HuH-7 (cell line): ENCODE data around the gene ADARB2.

ENCODE experiments used
- DNase-seq: peaks from one replicate; pipeline ENCODE4 v3.0.0; 2011; ENCODE audit warnings: low spot score

The ADARB2 gene

DNA sequence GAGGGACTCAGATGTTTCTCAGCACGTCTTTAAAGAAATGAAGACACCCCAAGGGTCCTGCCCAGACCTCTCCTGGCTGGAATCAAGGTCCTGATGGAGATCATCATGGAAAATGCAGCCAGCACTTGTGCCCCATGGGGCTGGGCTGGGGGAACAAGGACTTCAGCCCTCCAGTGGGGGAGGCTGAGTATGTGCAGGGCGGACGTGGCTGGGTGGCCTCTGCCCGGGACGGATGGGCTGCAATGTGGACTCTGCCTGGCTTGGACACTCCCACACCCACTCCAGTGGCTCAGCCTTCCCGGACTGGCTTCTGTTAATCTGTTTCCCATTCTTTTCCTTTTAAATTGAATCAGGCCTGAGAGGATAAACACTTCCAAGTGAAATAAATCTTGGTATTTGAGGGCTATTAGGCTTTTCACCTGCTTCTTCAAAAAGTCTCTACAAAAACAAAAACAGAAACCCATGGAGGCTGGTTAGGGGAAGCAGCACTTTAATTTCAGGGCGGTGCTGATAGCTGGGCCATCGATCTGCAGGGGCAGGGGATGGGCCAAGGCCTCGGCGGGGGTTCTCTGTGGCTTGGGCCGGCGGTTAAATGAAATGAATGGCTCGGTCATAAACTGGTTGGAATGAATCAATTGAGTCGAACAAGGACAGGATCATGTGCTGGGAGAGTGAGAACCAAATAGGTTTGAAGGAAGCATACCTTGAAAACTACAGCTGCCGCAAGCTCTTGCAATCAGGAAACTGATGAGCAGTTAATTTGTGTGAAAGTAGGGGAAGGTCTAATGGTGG, 51.4 kb downstream of the ADARB2 start:
- no peak for DNase-seq

DNA sequence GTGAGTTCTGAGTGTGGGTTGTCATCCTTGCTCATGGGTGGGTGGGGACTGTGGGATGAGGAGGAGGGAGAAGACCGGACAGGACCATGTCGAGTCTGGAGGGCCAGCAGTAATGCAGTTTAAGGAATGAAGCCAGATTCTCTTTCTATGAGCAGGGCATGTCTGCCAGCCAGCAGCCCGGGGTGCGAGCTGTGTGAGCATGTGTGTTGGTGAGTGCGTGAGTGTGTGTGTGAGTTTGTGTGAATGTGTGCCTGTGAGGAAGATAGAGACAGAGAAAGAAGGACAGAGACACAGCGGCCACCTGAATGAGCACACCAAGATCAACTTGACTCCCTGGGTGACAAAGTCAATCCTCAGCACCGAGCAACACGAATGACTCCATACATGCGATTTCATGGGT, 52.3 kb downstream of the ADARB2 start:
- no peak for DNase-seq

DNA sequence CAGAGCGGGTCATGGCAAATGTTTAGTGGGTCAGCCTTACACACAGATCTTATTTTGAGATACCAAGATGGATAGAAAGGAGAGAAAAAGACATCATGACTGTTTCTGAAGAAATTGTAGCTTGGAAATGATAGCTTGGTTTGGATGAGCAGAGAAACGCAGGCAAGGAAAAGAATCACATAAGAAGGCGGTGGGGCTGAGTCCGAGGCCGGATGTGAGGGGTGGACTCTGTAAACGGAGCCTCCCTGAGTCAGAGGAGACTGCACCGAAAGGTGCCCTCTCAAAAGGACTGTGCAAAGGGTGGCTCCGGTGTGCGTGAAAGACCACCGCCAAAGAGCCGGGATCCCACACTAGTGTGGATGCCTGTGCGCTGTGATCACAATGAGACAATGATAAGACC, 53.7 kb downstream of the ADARB2 start:
- DNase-seq: no peak

DNA sequence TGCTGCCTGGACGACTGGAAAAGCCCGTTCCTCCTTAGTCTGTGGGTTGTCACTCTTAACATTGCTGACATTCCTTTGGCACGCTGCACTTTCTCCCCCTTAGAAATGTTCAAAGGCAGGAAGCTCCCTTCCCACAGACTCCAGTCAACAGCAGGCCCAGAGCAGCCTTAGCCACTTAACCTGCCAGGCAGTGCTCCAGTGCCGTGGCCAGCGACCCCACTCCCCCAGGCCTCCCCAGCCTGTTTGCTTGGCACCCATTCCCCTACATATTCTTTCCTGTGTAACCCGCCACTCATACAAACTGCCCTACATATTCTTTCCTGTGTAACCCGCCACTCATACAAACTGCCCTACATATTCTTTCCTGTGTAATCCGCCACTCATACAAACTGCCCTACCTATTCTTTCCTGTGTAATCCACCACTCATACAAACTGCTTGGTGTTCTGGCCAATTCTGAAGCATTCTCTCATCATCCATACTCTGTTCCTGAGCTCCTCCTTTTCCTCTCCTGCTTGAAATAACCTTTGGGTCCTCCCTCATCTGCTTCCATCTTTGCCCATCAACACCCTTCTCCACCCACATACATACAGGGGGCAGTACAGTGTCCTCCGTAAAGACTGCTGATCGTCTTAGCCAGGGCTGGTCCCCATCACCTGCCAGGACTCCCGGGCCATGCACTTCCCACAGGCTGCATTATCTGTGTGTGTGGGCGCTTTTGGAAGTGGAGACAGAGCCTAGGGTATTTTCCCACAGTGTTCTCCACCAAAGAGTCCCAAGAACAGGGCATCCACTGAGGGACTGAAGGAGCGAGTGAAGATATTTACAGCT, 57.3 kb downstream of the ADARB2 start:
- no peak for DNase-seq

DNA sequence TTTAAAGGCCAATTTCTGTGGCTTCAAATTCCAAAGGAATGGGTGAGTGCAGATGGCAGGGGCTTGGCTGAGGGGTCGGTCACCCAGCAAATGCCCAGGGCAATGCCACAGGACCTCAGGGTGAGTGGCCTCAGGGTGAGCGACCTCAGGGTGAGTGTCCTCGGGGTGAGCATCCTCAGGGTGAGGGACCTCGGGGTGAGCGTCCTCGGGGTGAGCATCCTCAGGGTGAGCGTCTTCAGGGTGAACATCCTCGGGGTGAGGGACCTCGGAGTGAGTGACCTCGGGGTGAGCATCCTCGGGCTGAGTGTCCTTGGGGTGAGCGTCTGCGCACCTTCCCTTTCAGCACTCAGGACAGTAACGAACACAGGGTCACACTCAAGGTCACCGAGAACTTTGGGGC, 59.2 kb downstream of the ADARB2 start:
- DNase-seq: no peak

DNA sequence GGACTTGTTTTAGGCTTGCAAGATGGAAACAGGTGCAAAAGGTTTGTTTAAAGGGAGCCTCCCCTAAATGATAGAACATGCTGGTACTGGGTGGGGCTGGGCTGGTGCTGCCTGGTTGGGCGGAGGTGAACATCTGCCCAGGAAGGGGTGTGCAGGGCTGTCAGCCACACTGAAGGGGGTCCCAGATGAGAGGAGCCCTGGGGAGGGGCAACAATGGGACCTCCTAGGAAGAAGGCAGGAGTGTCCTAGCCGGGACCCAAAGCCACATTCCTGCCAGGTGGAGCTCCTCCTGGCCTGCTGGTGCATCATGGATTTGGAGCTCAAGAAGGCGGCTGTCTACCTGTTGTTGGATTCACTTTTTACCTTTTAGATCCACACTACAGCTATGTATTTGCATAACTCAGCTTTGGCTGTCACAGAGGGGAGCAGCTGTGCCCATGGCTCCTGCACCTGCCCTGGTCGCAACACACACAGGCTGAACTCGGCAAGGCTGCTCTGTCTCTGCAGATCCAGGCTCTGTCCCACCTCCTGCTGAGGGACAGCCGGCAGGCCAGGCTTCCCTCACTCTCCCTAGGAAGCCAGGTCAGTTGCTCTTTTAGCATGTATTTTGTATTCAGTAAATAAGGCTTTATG, 59.9 kb downstream of the ADARB2 start:
- no peak for DNase-seq

DNA sequence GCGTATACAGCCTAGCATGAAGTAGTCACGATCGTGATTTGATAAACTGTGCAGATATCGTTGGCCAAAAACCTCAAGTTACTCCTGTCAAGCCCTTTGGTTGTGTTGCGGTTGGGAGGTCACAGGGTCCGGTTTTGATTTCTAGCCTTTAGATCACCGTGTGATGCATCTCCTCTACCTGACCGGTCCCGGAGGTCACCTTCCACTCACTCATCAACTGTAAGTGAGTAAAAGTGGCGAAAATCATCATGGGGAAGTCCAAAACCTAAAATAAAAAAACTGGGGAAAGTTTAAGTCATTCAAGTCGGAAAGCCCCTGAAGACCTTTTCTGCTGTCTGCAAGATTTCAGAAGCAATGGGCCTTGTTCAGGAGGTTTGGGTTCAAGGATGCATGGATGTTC, 62.8 kb downstream of the ADARB2 start:
- no peak for DNase-seq

DNA sequence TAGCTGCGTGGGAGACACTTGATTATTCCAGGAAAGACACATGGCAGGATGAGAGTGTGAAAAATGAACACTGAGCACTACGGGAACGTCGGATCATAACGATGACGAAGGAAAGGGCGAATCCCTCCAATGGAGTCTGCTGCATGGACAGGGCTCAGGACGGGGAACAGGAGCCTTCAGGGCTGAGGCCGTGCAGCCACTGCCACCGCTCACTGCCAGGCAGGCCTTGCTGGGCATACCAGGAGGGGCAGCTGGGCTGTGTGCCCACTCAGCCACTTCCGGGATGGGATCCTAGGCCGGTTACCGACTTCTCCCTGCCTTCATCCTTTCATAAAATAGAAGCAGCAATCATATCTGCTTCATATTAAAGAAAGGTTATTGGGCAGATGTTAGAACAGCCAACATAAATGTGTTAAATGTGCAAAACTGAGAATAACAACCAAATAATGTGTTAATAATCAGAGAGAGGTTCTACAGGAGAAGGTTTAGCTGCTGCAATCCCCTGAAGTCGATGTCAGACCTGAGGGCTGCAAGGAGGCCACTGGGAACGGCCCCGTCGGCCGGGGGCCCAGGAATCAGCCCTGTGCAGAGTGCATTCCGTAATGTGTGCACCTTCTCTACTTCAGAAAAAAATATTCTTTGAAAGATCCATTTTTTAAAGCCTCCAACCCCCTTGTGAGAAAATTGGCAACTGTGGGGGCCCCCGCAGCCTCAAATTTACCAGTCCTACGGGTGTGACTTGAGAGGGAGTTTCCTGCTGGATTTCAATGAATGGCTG, 63.6 kb downstream of the ADARB2 start:
- no peak for DNase-seq

DNA sequence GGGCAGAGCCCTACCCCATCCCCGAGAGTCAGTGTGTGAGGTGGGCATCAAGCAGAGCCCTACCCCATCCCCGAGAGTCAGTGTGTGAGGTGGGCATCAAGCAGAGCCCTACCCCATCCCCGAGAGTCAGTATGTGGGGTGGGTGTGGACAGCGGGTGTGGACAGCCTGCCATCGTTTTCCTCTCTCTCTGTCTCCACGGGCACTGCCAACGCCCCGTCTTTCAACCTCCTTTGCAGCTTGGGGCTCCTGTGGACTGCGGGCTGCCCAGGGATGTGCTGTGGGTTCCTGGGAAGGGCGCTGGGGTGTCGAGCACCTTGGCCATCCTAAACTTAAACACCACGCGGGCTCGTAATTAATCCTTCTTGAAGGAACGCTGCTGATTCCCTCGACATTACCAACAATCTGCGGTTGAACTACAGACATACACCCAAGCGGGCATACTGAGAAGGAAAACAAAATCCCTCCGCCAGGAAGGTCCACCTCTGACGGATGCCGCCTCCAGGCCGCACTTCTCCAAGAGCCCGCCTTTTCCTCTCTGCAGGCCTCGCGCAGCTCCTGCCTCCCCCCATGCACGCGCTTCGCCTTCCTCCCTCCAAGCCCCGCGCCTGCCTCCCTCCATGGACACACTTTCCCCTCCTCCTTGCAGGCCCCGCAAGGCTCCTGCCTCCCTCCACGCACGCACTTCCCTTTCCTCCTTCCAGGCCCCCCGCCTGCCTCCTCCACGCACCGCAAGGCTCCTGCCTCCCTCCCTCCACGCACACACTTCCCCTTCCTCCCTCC, 65.1 kb downstream of the ADARB2 start:
- DNase-seq: no peak

DNA sequence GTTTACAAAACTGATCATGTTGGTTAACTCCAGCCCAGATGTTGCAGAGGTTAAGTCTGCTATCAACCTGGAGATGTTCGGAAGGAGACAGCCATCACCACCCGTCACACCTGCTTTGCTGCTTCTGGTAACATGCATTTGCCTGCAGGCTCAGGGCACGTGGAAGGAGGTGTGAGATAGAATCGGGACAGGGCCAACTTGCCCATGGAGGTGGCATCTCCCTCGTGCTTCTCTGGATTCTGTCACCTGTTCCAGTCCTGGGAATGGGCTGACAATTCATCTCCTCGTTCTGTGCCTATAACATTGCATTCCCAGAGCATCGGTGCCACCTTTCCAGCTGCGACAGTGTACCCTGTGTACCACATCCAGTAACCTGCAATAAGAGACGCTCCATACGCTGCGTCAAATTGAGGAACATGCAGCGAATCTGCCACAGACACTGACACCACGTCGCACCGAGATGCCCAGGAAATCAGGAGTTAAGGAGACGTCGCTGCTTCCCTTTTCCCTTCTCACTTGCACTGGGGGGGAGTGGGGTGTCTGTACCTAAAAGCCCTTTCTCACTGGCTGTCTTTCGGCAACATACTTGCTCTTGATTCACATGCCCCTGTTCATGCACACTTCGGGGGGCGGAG, 65.8 kb downstream of the ADARB2 start:
- no peak for DNase-seq

DNA sequence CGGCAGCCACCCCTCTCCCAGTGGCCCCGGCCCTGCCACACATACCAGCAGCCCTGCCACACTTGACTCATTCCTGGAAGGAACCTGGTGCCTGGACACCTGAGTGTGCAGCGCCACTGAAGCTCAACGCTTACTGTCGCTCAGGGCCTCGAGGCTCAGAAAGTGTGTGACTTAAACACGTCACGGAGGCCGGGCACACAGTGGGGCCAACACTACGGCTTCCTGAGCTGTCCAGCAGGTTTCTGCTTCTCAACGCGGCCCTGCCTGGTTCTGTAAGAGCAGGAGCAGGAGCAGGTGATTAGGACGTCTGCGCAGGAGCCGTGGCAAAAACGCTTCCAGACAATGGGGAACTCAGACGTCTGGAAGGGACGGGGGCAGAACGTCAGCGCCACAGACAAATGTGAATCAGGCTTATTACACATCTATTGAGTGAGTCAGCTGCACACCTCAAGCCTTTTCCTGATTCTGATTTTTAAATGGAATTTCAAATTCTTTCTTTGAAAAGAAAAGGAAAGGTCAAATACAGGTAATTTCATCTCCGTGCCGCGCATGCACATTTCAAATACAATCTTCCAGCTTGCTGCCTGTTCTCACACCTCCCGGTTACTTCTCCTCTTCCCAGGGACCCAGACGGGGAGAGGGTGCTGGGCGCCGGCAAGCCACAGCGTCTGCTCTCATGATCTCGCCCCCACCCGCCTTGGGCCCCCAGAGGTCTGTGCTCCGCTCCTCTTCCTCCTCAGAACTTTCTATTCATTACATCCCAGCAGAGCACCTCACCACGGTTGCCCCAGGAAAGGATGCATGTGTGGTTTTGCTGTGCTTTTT, 66.6 kb downstream of the ADARB2 start:
- no peak for DNase-seq

DNA sequence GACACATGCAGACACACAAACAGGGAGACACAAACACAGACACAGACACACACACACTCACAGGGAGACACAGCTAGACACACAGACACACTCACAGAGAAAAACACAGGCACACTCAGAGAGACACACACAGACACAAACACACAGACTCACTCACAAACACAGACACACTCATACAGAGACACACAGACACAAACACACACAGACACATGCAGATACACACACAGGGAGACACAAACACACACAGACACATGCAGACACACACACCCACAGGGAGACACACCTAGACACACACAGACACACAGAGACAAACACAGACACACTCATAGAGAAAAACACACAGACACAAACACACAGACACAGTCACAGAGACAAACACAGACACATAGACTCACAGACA, 67.9 kb downstream of the ADARB2 start:
- no peak for DNase-seq

DNA sequence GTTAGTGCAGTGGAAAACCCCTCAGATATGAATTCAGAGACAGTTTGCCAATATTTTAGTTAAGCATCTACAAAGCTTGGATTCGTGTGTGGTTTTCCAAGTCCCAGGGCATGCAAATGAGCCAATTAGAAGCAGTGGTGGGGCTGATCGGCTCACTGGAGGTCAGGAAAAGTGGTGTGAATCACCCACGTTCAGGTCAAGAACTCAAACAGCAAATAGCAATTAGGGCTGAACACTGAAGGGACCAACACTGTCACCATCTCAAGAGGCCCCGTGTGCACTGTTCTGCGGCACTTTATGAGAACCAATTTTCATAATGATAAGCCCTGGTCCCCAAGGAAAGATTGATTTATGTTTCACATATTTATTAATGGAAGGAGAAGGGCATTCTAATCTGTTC, 68.9 kb downstream of the ADARB2 start:
- DNase-seq: no peak

DNA sequence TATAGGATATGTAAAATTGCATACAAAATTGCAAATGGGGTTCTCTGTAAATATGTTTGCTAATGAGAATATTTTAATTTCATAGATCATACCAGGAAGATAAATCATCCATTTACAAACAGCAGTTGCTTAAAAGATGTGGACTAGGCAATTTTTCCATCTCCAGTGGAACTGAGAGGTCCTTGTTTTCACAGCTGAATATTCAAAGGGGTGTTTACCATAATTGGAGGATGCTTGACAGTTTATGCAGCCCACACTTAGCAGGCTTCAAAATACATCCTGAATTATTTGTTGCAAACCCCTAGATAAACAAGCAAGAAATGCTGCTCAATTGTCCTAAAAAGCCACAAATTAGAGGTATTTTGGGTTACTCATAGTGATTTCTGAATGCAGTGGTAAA, 69.9 kb downstream of the ADARB2 start:
- no peak for DNase-seq

DNA sequence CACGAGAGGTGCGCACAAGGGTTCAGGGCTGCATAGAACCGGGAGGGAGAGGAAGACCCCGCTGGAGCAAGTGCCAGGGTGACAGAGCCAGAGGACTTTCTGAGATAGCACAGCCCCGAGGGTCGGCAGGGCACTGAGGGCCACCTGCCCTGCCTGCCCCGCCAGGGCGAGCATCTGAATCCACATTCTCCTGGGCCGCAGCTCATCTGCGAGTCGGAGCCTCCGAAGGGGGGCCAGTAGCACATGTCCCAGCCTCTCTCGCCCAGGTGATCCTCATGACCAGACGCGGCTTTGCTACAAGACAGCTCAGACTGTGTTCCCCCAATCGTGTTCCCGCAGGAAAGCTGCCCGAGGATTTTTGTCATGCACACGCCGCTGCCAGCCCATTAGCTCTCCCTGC, 71.2 kb downstream of the ADARB2 start:
- no peak for DNase-seq

DNA sequence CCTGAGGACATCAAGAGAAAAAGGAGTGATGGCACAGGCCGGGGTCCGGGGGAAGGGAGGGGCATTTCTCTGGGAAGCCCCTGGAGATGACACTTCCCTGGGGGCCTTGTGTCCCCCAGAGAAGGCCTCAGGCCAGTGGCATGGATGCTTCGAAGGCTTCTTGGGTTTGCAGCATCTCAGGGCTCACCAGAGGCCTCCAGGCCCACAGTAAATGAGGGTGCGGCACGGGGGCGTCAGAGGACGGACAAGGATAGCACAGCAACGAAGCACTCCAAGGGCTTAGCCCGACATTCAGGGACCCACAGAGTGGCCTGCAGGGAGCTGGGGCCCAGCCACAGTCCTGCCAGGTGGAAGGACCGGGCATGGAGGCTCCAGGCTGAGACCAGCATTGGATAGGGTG, 71.6 kb downstream of the ADARB2 start:
- DNase-seq: no peak

DNA sequence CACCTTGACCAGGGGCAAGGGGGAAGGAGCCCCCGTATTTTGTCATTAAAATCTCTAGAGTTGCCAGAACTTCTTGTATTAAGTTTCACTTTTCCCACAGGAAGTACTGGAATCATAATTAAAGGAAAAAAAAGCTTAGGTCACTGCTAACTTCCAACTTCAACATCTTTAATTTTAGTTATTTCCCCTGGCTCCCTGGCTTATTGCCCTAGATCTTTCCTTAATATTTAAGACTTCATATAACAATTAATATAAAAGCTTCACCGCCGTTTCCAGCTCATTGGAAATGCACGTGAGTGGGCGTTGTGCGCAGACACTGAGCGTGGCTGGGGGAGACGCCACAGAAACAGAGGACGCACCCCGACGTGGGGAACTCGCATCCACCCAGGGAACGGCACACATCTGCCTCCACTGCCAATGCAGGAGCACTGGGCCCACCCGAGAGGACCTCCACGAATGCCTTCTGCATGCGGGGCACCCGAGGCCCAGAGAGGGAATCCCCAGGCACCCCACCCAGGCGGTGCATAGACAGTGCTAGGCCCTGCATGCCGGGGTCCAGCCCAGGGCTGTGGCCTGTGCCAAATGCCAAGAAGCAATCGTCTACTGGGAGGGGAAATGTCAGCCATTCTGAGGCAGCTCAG, 72.2 kb downstream of the ADARB2 start:
- no peak for DNase-seq

DNA sequence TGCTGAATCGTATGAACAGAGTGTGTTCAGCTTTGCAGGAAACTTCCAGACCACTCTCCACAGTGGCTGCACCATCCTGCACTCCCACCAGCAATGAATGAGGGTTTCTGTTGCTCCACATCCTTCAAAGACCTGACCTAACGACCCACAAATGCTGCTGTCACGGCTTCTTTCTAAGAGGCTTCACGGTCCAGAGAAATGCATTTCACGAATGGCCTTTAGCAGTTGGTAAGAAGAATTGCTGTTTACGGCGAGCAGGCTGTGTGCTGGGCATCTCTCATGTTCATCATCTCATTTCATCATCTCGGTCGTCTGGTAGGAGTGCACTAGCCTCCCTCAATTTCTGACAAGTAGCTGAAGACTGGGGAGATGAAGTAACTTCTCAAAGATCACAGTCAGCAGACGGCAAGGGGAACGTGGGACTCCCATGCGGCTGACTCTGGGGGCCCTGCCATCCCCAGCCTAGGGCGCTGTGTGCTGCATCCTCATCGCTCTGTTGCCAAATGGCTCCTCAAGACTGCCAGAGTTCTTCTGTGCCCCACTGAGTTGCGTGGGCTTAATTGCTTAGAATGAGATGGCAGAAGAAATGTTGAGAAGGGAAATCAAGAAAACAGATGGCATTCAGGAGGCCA, 72.9 kb downstream of the ADARB2 start:
- DNase-seq: no peak

DNA sequence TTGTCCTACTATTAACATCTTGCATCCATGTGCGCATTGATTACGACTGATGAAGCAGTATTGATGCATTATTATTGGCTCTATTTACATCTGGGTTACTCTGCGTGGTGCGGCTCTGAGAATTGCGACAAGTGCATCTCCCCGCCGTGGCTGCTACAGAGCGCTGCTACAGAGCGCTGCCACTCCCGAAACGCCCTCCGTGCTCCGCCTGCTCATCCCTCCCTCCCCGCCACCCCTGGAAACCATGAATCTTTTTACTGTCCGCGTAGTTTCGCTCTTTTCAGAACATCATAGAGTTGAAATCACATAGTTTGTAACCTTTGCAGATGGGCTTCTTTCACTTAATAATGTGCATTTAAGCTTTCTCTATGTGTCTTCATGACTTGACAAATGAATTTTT, 74.1 kb downstream of the ADARB2 start:
- DNase-seq: no peak
